K562 (cell line): ENCODE measurements around the gene HSD17B3. TPM values are rescaled to one million over a fixed set of nuclear protein-coding genes. Genes with fewer than 3 reads are reported as not detected.

ENCODE experiments used
- ATAC-seq: fragments of 200-7000 bp; cut with Tn5 transposase; 3 replicates; pipeline ENCODE4 v1.9.1; 2020; ENCODE audit warnings: moderate library complexity
- BruUV-seq: library from RNA; stranded (reverse); fragments of 400-500 nt; replicated peaks from 2 replicates; lab custom pipeline; 2021; lab: Mats Ljungman, UMichigan
- CTCF ChIA-PET: fragments of 300-600 bp; formaldehyde crosslinking; extraction: SDS; loops from one replicate; lab custom pipeline; 2021; ENCODE audit warnings: low intra/inter-chr PET ratio; lab: Yijun Ruan, JAX
- POLR2A ChIA-PET: fragments of 300-600, 350-650 bp; sonication (Branson Sonifier 250); formaldehyde crosslinking; extraction: SDS; loops from one replicate; lab custom pipeline; 2021; ENCODE audit warnings: antibody characterized with exemption, inconsistent platforms; lab: Yijun Ruan, JAX
- DNase-seq, 4 experiments: peaks; one replicate each; pipeline versions ENCODE4 v3.0.0 to v3.0.0-alpha.2; 2011 to 2018; ENCODE audit warnings: low spot score in 3 of 4, mixed read lengths in 3 of 4; ENCODE audit errors: extremely low read depth in 1 of 4
- FAIRE-seq: peaks from 2 replicates; lab custom pipeline; 2011; peaks lifted over from hg19 to GRCh38; lab: Jason Lieb, UNC
- H2AFZ ChIP-seq: 2 replicates; pipeline ENCODE4 v1.6.0; 2011; ENCODE audit warnings: low read depth, low read length, control low read depth, inconsistent platforms
- H3K27ac ChIP-seq: fragments of 200-600 bp; 3 replicates; pipeline ENCODE4 v1.8.0; 2011; ENCODE audit warnings: low read depth, mild to moderate bottlenecking, control low read depth, inconsistent platforms, low read length, moderate library complexity, mixed read lengths; ENCODE audit errors: extremely low read depth
- H3K27me3 ChIP-seq, 2 experiments: fragments of 300-600 bp in 1 of 2; 2 replicates in 1 of 2; 3 replicates in 1 of 2; pipeline versions ENCODE4 v1.6.0 to v1.8.0; 2011; ENCODE audit warnings: inconsistent platforms in 2 of 2, low read length in 2 of 2, mild to moderate bottlenecking in 1 of 2, mixed read lengths in 1 of 2, moderate library complexity in 1 of 2; ENCODE audit not compliant: control insufficient read depth in 2 of 2, insufficient read depth in 2 of 2
- H3K36me3 ChIP-seq: fragments of 300-600 bp; 3 replicates; pipeline ENCODE4 v1.8.0; 2011; ENCODE audit warnings: mild to moderate bottlenecking, low read length, inconsistent platforms; ENCODE audit not compliant: control insufficient read depth, insufficient read depth
- H3K4me1 ChIP-seq, 2 experiments: fragments of 200-600 bp in 1 of 2; replicated peaks in 1 of 2; 2 replicates in 1 of 2; 3 replicates in 1 of 2; pipeline versions ENCODE4 v1.5.1 to v1.8.0; 2011; ENCODE audit warnings: inconsistent platforms in 2 of 2, low read length in 2 of 2, mild to moderate bottlenecking in 1 of 2, mixed read lengths in 1 of 2, moderate library complexity in 1 of 2; ENCODE audit not compliant: control insufficient read depth in 2 of 2, insufficient read depth in 2 of 2
- H3K4me2 ChIP-seq: 2 replicates; pipeline ENCODE4 v1.6.1; 2011; ENCODE audit warnings: low read length, control low read depth, inconsistent platforms, mixed read lengths; ENCODE audit not compliant: insufficient read depth
- H3K4me3 ChIP-seq: fragments of 200-600 bp; sonication (generic), shearing (Covaris generic); 2 replicates; pipeline ENCODE4 v1.5.1; 2016; ENCODE audit warnings: control low read depth, inconsistent platforms
- H3K79me2 ChIP-seq: fragments of 200-600 bp; 3 replicates; pipeline ENCODE4 v1.8.0; 2011; ENCODE audit warnings: low read length, inconsistent platforms; ENCODE audit not compliant: control insufficient read depth, insufficient read depth
- H3K9ac ChIP-seq, 2 experiments: 2 replicates each; pipeline versions ENCODE4 v1.6.0 to v1.6.1; 2011; ENCODE audit warnings: low read depth in 2 of 2, low read length in 2 of 2, control low read depth in 1 of 2, inconsistent platforms in 1 of 2, mild to moderate bottlenecking in 1 of 2, mixed read lengths in 1 of 2; ENCODE audit not compliant: insufficient read depth in 1 of 2
- H3K9me1 ChIP-seq: one replicate; pipeline ENCODE4 v1.6.0; 2011; ENCODE audit warnings: inconsistent platforms, mild to moderate bottlenecking, low read length, moderate library complexity; ENCODE audit not compliant: control insufficient read depth, insufficient read depth
- H3K9me3 ChIP-seq: replicated peaks from 2 replicates; pipeline ENCODE4 v1.5.1; 2011; ENCODE audit warnings: low read depth, low read length, inconsistent platforms; ENCODE audit not compliant: control insufficient read depth, insufficient read depth
- H4K20me1 ChIP-seq: replicated peaks from 2 replicates; pipeline ENCODE4 v1.6.1; 2011; ENCODE audit warnings: low read length, inconsistent platforms, mixed read lengths; ENCODE audit not compliant: control insufficient read depth, insufficient read depth
- ILF3 ChIP-seq: fragments of 450-650 bp; IDR thresholded peaks from 2 replicates; pipeline ENCODE4 v1.6.1; 2018; ENCODE audit warnings: antibody characterized with exemption, mild to moderate bottlenecking, moderate library complexity, borderline replicate concordance
- PHTF2 ChIP-seq: fragments of 250-450 bp; sonication (Bioruptor Pico); IDR thresholded peaks from 2 replicates; pipeline ENCODE4 v1.5.0; 2021; ENCODE audit warnings: mild to moderate bottlenecking
- TOE1 ChIP-seq, 2 experiments: fragments of 450-650 bp in 1 of 2; sonication (generic) in 1 of 2; formaldehyde crosslinking in 1 of 2; IDR thresholded peaks; 2 replicates each; pipeline versions ENCODE4 v1.7.1 to v1.8.0; 2016 to 2022; ENCODE audit warnings: borderline replicate concordance in 2 of 2, mild to moderate bottlenecking in 2 of 2, antibody characterized with exemption in 1 of 2, inconsistent platforms in 1 of 2, low read depth in 1 of 2, missing genetic modification reagents in 1 of 2, moderate library complexity in 1 of 2
- ZNF121 ChIP-seq: sonication (generic); formaldehyde crosslinking; conservative IDR thresholded peaks from 2 replicates; pipeline ENCODE4 v1.8.0; 2022; ENCODE audit warnings: missing genetic modification reagents
- WGBS: fragments of 100-300 bp; shearing (Covaris generic); methylation state at CpG from one replicate; pipeline ENCODE4 v1.1.6; 2016; ENCODE audit warnings: low coverage, mixed read lengths; ENCODE audit not compliant: insufficient coverage; ENCODE audit errors: missing lambda C conversion rate; 5-methylcytosine and 5-hydroxymethylcytosine counted together
- in situ Hi-C: fragments of 300-500 bp; cut with MboI; formaldehyde crosslinking; loops from 4 replicates; pipeline ENCODE4 v1.15.0; 2018; ENCODE audit warnings: inconsistent platforms, mixed read lengths
- intact Hi-C: fragments of 100-400 bp; cut with micrococcal nuclease; formaldehyde crosslinking; loops from 2 replicates; pipeline ENCODE4 v1.14.2; 2022
- polyA plus RNA-seq, 8 experiments: library from polyadenylated mRNA; depleted of rRNA in 4 of 8; stranded (reverse) in 5 of 8; unstranded in 3 of 8; fragments of >200 nt; fragmentation: Nextera tagmentation in 2 of 8; fragmentation: Illumina TruSeq in 1 of 8; extraction: Ambion mirVana in 2 of 8; extraction: Trizol in 1 of 8; gene quantifications; 2 replicates each; pipeline versions ENCODE4 v1.2.1 to v1.2.3, GENCODE V29; 2011 to 2014; ENCODE audit warnings: inconsistent platforms in 1 of 8, missing spikeins in 1 of 8
- total RNA-seq, 7 experiments: library from RNA; depleted of rRNA in 6 of 7; stranded (reverse); fragments of >200 nt in 6 of 7; fragmentation: Illumina TruSeq in 2 of 7; extraction: Trizol in 2 of 7; gene quantifications; 2 replicates each; pipeline versions ENCODE4 v1.2.1 to v1.2.3, GENCODE V29; 2011 to 2021; ENCODE audit warnings: low replicate concordance in 1 of 7
- TF ChIP-seq, protein P1 (sequence below), 2 experiments: fragments of 250-450 bp in 1 of 2; fragments of 450-650 bp in 1 of 2; sonication (Bioruptor Pico) in 1 of 2; IDR thresholded peaks; 2 replicates each; pipeline versions ENCODE4 v1.6.1 to v1.8.0; 2016 to 2021; ENCODE audit warnings: mild to moderate bottlenecking in 2 of 2, moderate library complexity in 2 of 2, missing compliant biosample characterization in 1 of 2, missing genetic modification characterization in 1 of 2
- TF ChIP-seq, protein P2 (sequence below): fragments of 250-450 bp; sonication (Bioruptor Pico); IDR thresholded peaks from 2 replicates; pipeline ENCODE4 v1.5.0; 2021; ENCODE audit warnings: mild to moderate bottlenecking, borderline replicate concordance

The HSD17B3 gene
- total and polyA plus RNA-seq, 9 of the 15 experiments (the other 6 are each of a cell fraction or from before 2014, with no cell fraction given): not detected

DNA sequence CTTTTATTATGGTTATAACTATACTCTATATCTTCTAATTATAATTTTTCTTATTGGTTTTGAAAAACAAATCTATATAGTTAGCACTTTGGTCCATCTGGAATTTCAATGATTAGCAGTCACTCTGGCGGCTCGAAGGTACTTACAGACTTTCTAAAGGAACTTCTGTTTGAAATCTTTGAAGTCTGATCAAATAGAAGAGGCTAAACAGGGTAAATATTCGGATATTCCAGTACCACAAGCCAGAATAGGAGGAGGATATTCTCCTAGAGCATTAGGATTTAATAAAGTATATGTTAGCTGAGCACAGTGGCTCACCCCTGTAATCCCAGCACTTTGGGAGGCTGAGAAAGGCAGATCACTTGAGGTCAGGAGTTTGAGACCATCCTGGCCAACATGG lies 38.7 kb upstream of the HSD17B3 start:
- ATAC-seq: no peak
- no peak overlapping the region for H3K27ac ChIP-seq

DNA sequence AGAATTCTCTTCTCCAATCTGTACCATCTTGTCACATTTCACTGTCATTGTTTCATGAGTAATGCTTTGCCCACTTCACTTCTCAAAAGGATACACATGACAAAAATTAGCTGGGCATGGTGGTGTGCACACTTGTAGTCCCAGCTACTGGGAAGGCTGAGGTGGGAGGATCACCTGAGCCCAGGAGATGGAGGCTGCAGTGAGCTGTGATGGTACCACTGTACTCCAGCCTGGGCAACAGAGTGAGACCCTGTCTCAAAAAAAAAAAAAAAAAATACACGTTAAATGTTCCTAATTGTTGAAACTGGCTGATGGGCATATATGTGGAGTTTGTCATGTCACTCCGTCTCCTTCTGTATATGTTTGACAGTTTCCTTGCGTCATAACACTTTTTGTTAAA lies 36.3 kb upstream of the HSD17B3 start:
- intact Hi-C loops (no loop called here), in situ Hi-C loops (loop anchor here (10.0 kb wide), 1 partner anchor 327 kb away; no protein-coding TSS in a partner anchor)
- WGBS: 70% methylated on average over 3 of the region's 3 CpGs
- H3K79me2 ChIP-seq: no peaks in the 10 kb centered on the region
- H3K4me2 ChIP-seq: no peak overlapping the region
- ATAC-seq (no peak), DNase-seq (no peak), FAIRE-seq (no peak)
- no peak overlapping the region for H3K9ac ChIP-seq
- no peaks in the 10 kb centered on the region for H3K36me3 ChIP-seq
- H2AFZ ChIP-seq: no peak overlapping the region
- H3K4me1 ChIP-seq: peaks cover 5 to 11% of the 10 kb centered on the region in 2 experiments
- H3K27me3 ChIP-seq: no peaks in the 10 kb centered on the region
- TF ChIP-seq PHTF2 (CRISPR knock-in tag) (no peak), ZNF121 (CRISPR knock-in tag) (peak; percentile 70)
- TF ChIP-seq, protein P1, sequence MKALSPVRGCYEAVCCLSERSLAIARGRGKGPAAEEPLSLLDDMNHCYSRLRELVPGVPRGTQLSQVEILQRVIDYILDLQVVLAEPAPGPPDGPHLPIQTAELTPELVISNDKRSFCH (CRISPR knock-in tag; IDR thresholded peaks at IDR 0.05): no peak
- TF ChIP-seq, protein P1 (tag; IDR thresholded peaks at IDR 0.05): no peak
- TF ChIP-seq, protein P2, sequence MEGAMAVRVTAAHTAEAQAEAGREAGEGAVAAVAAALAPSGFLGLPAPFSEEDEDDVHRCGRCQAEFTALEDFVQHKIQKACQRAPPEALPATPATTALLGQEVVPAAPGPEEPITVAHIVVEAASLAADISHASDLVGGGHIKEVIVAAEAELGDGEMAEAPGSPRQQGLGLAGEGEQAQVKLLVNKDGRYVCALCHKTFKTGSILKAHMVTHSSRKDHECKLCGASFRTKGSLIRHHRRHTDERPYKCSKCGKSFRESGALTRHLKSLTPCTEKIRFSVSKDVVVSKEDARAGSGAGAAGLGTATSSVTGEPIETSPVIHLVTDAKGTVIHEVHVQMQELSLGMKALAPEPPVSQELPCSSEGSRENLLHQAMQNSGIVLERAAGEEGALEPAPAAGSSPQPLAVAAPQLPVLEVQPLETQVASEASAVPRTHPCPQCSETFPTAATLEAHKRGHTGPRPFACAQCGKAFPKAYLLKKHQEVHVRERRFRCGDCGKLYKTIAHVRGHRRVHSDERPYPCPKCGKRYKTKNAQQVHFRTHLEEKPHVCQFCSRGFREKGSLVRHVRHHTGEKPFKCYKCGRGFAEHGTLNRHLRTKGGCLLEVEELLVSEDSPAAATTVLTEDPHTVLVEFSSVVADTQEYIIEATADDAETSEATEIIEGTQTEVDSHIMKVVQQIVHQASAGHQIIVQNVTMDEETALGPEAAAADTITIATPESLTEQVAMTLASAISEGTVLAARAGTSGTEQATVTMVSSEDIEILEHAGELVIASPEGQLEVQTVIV (CRISPR knock-in tag): no peak
- TF ChIP-seq, all 486 proteins: peak for 1
- H3K9me1 ChIP-seq: no peaks in the 10 kb centered on the region
- no peaks in the 10 kb centered on the region for H3K9me3 ChIP-seq
- H3K27ac ChIP-seq: no peak overlapping the region
- CTCF ChIA-PET: no interaction called here
- no peak overlapping the region for H3K4me3 ChIP-seq
- no peaks in the 10 kb centered on the region for H4K20me1 ChIP-seq
- no TSS peak for BruUV-seq
- POLR2A ChIA-PET: interaction anchor here (1.1 kb wide), 1 partner anchor 12 kb away, joined by 3 read pairs; no protein-coding TSS in a partner anchor

More for the DNA sequence above, 38.7 kb upstream of the HSD17B3 start:
- TF ChIP-seq TOE1 (IDR thresholded peaks at IDR 0.05; ENCODE audit: borderline replicate concordance): no peak
- TF ChIP-seq TOE1 (CRISPR knock-in tag; IDR thresholded peaks at IDR 0.05; ENCODE audit: borderline replicate concordance, low read depth): no peak
- no peak for TF ChIP-seq ILF3
- Histone ChIP-seq H3K4me3 (no peak overlapping the region), H2AFZ (no peak overlapping the region), H3K9me3 (no peaks in the 10 kb centered on the region), H3K9ac (no peak overlapping the region), H4K20me1 (no peaks in the 10 kb centered on the region), H3K36me3 (no peaks in the 10 kb centered on the region), H3K27me3 (no peaks in the 10 kb centered on the region), H3K79me2 (no peaks in the 10 kb centered on the region), H3K9me1 (no peaks in the 10 kb centered on the region), H3K4me2 (no peak overlapping the region), H3K4me1 (peaks cover 5 to 17% of the 10 kb centered on the region in 2 experiments)
- CTCF ChIA-PET: no interaction called here
- in situ Hi-C loops: no loop called here
- no peak for FAIRE-seq
- DNase-seq: no peak
- POLR2A ChIA-PET: no interaction called here
- 66% methylated on average over 3 of the region's 3 CpGs for WGBS
- no TSS peak for BruUV-seq
- intact Hi-C loops: loop anchor here (5.0 kb wide), 1 partner anchor 77 kb away; the partner anchor contains the start of gene ZNF367
